Skeletal muscle tissue (tissue), 4 donors: ENCODE results near the gene LRRC41. TPM values are rescaled to one million over a fixed set of nuclear protein-coding genes. Genes with fewer than 3 reads are reported as not detected.

ENCODE experiments used
- H3K27ac ChIP-seq: one replicate; pipeline ENCODE4 v1.7.0; 2013; ENCODE audit warnings: mild to moderate bottlenecking, low read depth, low read length, inconsistent platforms
- H3K27me3 ChIP-seq, 3 donors: one replicate each; pipeline ENCODE4 v1.7.0; 2013; ENCODE audit warnings: low read length in 3 of 3; ENCODE audit not compliant: control insufficient read depth in 3 of 3, insufficient read depth in 3 of 3
- H3K36me3 ChIP-seq, 3 donors: one replicate each; pipeline ENCODE4 v1.7.0; 2013; ENCODE audit warnings: low read length in 3 of 3; ENCODE audit not compliant: control insufficient read depth in 3 of 3, insufficient read depth in 3 of 3
- H3K4me1 ChIP-seq, 3 donors: one replicate each; pipeline ENCODE4 v1.7.0; 2013; ENCODE audit warnings: low read length in 3 of 3, mild to moderate bottlenecking in 3 of 3; ENCODE audit not compliant: control insufficient read depth in 3 of 3, insufficient read depth in 3 of 3
- H3K4me3 ChIP-seq, 3 donors: one replicate each; pipeline ENCODE4 v1.7.0; 2013; ENCODE audit warnings: low read length in 3 of 3
- H3K9ac ChIP-seq, 3 donors: one replicate each; pipeline ENCODE4 v1.7.0; 2013; ENCODE audit warnings: low read length in 3 of 3, mild to moderate bottlenecking in 3 of 3, moderate library complexity in 2 of 3, low read depth in 1 of 3
- H3K9me3 ChIP-seq, 3 donors: one replicate each; pipeline ENCODE4 v1.7.0; 2013; ENCODE audit warnings: low read length in 3 of 3; ENCODE audit not compliant: control insufficient read depth in 3 of 3
- total RNA-seq: library from RNA; depleted of rRNA; stranded (reverse); fragments of >200 nt; gene quantifications from one replicate; pipeline ENCODE4 v1.2.3, GENCODE V29; 2014
- donor health status: Osteomylitis.

The LRRC41 gene
- total RNA-seq, 1 donor from 2014 or later, result 55.8 TPM

DNA sequence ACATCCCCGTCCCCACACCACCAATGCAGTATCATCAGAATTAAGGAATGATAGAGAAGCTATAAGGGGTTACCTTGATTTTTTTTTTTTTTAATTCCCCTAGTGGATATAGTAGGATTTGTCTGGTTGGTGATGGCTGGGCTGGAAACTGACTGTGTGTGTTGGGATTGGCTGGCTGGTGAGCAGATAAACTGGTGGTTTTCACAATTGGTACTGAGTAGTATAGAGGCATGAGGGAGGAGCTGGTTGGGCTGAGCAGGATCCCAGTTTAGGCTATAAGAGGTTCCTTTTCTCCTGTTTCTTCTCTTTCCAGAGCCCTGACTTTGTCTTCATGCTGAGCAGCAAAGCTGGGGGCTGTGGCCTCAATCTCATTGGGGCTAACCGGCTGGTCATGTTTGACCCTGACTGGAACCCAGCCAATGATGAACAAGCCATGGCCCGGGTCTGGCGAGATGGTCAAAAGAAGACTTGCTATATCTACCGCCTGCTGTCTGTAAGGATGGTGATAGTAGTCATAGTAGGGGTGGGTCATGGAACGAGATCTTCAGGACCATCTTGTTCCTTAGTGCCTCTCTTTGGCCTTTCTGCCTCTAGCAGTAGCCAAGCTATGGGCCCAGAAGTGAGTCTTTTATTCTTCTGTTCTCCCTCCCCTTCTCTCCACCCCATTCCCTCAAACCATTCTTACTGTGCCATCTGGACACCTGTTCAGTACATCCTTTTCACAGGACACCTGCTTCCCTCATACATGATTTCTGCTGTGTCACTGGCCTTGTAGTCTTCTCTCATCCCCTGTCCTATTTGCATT, 29.0 kb downstream of the LRRC41 start:
- Histone ChIP-seq H3K36me3 (peaks cover 9 to 16% (median 11%) of the 10 kb centered on the region in 3 donors), H3K27ac (no peak overlapping the region), H3K4me3 (no peak overlapping the region), H3K27me3 (no peaks in the 10 kb centered on the region), H3K9ac (no peak overlapping the region), H3K9me3 (no peaks in the 10 kb centered on the region), H3K4me1 (peaks cover 0 to 3% (median 0%) of the 10 kb centered on the region in 3 donors)

DNA sequence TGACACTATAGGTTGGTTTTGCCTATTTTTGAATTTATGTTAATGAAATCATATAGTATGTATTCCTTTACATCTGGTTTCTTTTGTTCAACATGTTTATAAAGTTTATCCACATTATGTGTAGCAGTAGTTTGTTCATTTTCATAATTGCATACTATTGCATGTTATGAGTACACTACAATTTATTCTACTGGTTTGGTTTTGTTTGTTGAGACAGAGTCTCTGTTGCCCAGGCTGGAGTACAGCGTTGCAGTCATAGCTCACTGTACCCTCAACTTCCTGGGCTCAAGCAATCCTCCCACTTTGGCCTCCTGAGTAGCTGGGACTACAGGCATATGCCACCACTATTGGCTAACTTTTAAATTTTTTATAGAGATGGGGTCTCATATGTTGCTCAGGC, 34.8 kb downstream of the LRRC41 start:
- Histone ChIP-seq H3K36me3 (no peaks in the 10 kb centered on the region), H3K9ac (no peak overlapping the region), H3K9me3 (no peaks in the 10 kb centered on the region), H3K27me3 (no peaks in the 10 kb centered on the region), H3K4me1 (no peaks in the 10 kb centered on the region), H3K27ac (no peak overlapping the region), H3K4me3 (no peak overlapping the region)

DNA sequence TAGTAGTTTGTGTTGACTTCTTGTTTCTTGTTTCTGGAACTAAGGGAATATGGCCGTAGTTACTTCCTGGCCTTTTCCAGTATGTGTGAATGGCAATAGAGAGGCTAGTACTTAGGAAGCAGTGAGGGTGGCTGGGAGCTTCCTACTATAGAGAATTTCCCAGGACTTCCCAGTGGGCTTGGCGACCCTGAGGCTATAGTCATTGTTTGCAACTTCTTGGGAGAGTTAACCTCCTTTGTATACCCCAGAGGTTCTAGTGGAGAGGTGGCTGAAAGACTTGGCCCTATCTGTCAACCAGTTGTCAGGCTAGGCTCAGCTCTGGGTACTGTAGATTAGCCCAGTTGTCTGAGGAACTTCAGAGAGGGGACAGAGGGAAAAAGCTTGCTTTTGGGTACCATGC, 40.3 kb downstream of the LRRC41 start:
- Histone ChIP-seq H3K4me1 (no peaks in the 10 kb centered on the region), H3K9me3 (no peaks in the 10 kb centered on the region), H3K9ac (no peak overlapping the region), H3K27me3 (no peaks in the 10 kb centered on the region), H3K4me3 (no peak overlapping the region), H3K36me3 (no peaks in the 10 kb centered on the region), H3K27ac (no peak overlapping the region)

DNA sequence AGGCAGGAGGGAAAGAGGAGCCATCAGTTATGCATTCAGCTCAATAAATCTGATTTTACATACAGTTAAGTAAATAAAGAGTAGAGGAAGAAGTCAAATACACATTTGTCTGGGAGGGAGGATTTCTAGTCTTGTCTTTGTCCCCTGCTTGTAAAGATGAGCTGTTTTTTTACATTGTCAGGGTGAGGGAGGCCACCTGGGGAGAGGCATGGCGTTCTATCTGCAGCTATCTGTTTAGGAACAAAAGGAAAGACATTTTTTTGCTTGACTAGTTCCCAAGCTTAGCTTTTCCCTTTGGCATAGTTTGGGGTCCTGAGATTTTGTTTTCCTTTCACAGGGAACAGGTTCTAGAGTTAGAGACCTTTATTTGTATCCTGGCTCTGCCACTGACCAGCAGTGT, 40.9 kb downstream of the LRRC41 start:
- H3K9ac ChIP-seq, result no peak overlapping the region
- no peak overlapping the region for H3K27ac ChIP-seq
- H3K36me3 ChIP-seq, result no peaks in the 10 kb centered on the region
- no peaks in the 10 kb centered on the region for H3K9me3 ChIP-seq
- H3K4me3 ChIP-seq, result no peak overlapping the region
- H3K4me1 ChIP-seq, result no peaks in the 10 kb centered on the region
- H3K27me3 ChIP-seq, result no peaks in the 10 kb centered on the region

DNA sequence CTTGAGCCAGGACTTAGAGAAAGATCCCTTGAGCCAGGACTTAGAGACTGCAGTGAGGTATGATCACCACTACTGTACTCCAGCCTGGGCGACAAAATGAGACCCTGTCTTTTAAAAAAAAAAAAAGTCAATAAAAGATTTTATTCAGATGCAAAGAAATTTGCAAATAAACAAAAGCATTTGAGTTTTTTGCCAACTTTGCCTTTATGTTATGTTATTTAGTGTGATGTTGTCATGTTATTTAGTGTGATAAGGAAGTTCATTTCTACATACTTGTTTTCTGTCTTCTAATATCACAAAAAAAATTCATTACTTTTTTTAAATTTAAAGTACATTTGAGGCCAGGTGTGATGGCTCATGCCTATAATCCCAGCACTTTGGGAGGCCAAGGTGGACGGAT, 46.9 kb downstream of the LRRC41 start:
- Histone ChIP-seq H3K36me3 (no peaks in the 10 kb centered on the region), H3K9ac (no peak overlapping the region), H3K4me1 (no peaks in the 10 kb centered on the region), H3K27ac (no peak overlapping the region), H3K27me3 (no peaks in the 10 kb centered on the region), H3K9me3 (no peaks in the 10 kb centered on the region), H3K4me3 (no peak overlapping the region)

DNA sequence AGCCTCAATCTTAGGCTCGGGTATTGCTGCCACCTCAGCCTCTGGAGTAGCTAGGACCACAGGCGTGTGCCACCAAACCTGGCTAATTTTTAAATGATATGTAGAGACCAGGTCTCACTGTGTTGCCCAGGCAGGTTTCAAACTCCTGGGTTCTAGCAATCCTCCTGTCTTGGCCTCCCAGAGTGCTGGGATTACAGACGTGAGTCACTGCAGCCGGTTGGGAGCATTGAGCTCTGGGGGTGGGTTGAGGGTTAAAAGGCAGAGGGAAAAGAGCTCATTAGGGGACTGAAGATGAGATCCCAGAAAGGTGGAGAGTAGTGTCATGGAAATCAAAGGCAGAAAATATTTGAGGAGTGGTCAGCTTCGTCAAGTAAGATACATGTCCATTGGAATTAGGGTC, 48.7 kb downstream of the LRRC41 start:
- H3K27ac ChIP-seq, result no peak overlapping the region
- no peak overlapping the region for H3K4me3 ChIP-seq
- H3K9ac ChIP-seq, result no peak overlapping the region
- H3K27me3 ChIP-seq, result no peaks in the 10 kb centered on the region
- H3K4me1 ChIP-seq, result no peaks in the 10 kb centered on the region
- H3K36me3 ChIP-seq, result no peaks in the 10 kb centered on the region
- no peaks in the 10 kb centered on the region for H3K9me3 ChIP-seq

DNA sequence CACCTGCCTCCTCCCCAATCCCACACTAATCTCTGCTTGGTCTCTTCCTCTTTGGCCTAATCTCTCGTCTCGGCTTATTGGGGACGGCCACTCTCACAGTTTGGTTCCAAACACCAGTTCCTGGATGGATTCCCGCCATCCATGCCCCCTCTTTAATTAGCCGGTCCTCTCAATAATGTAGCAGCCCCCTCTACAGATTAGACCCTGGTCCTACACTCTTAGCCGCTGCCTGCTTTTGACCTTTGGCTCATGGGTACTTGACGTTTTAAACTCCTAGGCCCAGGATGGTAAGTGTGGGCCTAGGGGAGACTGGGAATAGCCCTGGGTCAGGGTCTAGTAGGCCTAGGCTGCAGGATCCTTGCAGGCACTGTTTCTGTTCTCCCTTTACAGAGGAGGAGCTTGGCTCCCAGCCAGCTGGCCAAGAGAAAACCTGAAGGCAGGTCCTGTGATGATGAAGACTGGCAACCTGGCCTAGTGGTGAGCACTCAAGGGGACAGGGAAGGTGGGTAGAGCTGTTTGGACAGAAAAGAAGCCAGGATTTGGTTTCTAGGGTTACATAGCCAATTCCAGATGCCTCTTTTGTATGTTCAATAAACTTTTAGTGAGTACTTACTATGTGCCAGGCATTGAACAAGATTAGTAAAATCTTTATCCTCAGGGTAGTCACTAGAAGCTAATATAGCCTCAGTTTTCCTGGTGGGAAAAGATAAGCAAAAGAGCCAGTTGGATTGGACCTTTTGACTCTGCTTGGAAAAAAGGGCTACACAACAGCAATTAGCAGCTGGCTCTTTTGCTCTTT, 55.1 kb downstream of the LRRC41 start:
- H3K27me3 ChIP-seq, result no peaks in the 10 kb centered on the region

DNA sequence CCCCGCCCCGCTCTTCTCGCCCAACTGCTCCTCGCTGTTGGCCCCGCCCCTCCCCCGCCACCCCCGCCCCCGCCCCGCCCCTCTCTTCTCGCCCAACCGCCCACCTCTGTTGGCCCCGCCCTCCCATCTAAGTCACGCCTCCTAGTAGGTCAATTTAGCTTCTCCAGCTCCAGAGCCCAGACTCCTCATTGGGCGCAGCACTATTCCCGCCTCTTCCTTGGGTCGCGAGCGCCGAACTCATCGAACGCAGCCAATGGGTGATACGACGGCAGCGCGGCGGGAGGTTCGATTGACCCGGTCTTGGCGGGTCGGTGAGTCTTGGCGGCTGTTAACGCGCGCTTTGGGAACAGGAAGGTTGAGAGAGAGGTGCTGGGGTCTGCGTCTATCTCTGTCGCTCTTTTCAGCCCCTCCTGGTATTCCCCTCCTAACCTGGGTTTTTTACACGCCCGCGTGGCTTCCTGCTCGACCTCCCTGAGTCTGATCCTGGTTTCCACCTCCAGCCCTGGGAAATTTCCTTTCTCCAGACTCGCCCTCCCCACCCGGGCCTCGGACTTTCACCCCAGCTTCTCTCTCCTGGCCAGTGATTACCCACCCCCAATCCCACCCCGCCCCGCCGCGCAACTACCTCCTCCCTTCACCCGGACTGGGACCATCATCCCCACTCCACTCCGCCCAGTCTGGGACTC, 55.8 kb downstream of the LRRC41 start, which contains the start of gene RAD54L:
Gene RAD54L, plus strand, starts transcription at position 328 of the 686 bp plus-strand sequence. CDS start 643 bp downstream, outside the sequence.
- Histone ChIP-seq H3K27me3 (no peaks in the 10 kb centered on the region), H3K4me1 (peaks cover 9 to 18% (median 11%) of the 10 kb centered on the region in 3 donors), H3K36me3 (no peaks in the 10 kb centered on the region), H3K27ac (peak within 1 kb of the TSS; percentile 70), H3K9ac (peak within 1 kb of the TSS; percentile 75 to 83 (median 82)), H3K4me3 (peak within 1 kb of the TSS; percentile 85 to 93 (median 87)), H3K9me3 (no peaks in the 10 kb centered on the region)

More for the DNA sequence above, 55.1 kb downstream of the LRRC41 start:
- peaks cover 9 to 18% (median 11%) of the 10 kb centered on the region in 3 donors for H3K4me1 ChIP-seq
- no peak overlapping the region for H3K27ac ChIP-seq
- H3K36me3 ChIP-seq, result no peaks in the 10 kb centered on the region
- no peaks in the 10 kb centered on the region for H3K9me3 ChIP-seq
- H3K9ac ChIP-seq, result peak overlapping the region in 1 of 3 donors; percentile 25
- peak overlapping the region; percentile 26 to 85 (median 82) for H3K4me3 ChIP-seq

DNA sequence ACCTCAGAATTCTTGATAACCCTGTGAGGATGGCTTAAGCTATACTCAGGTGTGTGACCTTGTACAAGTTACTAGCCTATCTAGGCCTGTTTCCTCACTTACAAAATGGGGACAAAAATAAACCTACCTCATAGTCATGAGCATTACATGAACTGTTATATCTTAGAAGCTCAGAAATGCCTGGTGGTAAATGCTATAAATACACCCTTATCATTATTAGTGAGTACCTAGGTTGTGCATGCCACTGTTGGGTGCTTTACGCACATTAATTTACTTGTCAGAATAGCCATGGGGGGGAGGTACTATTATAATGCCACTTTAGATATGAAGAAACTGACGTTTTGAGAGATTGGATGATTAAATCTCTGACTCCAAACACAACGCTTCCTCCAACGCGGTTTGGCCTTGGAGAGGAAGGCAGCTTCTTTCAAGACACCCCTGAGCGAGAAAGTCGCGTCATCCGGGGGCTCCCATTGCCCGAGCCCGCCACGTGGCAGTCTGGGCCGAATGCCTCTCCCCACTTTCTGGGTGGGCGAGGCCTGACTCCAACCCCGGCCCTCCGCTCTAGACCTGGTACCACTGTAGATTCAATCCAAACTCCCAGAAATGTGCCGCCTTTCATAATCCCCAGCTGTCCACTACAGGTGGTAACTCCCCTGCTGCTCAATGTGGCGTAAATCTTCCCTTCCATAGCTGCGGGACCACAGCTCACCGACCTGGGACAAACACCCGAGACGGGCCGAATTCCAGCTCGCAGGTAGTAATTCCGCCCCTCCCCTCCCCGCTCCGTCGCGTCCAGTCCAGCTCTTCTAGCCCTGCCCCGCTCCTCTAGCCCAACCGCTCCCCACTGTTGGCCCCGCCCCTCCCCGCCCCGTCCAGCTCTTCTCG, 56.6 kb downstream of the LRRC41 start:
- H3K4me1 ChIP-seq, result peaks cover 9 to 18% (median 11%) of the 10 kb centered on the region in 3 donors
- no peaks in the 10 kb centered on the region for H3K36me3 ChIP-seq
- peak overlapping the region; percentile 70 for H3K27ac ChIP-seq
- H3K9me3 ChIP-seq, result no peaks in the 10 kb centered on the region
- H3K4me3 ChIP-seq, result peak overlapping the region; percentile 85 to 93 (median 87)
- no peaks in the 10 kb centered on the region for H3K27me3 ChIP-seq
- peak overlapping the region; percentile 75 to 83 (median 82) for H3K9ac ChIP-seq
